NB4 (cell line): ENCODE measurements around the gene C1orf21.

Source experiments
- MYC ChIP-seq: IDR thresholded peaks from 2 replicates; pipeline ENCODE4 v1.6.1; 2011; ENCODE audit warnings: low read depth, low read length
- POLR2A ChIP-seq: IDR thresholded peaks from 2 replicates; pipeline ENCODE4 v1.6.1; 2011; ENCODE audit warnings: mild to moderate bottlenecking; ENCODE audit not compliant: insufficient read length; ENCODE audit errors: extremely low read depth
- TF ChIP-seq, protein P1 (sequence below): IDR thresholded peaks from one replicate; pipeline ENCODE4 v1.5.1; 2012; ENCODE audit warnings: low read depth, low read length

DNA sequence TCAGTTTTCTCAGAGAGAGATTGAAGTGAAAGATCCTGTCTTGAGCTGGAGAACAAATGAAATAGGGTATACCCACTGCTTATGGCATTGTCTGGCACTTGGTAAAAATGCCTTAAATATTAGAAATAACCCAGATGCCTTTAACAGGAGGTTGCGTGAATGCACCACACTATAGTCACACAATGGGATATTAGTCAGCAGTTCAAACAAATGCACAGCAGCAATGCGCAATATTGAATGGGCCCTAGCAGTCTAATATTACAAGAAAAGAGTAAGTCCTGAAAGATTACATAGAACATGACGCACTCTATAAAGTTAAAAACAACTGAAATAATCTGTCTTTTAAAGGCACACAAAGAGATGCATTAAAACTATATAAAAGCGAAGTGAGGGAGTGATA lies 206.8 kb downstream of the C1orf21 start:
- TF ChIP-seq, protein P1, sequence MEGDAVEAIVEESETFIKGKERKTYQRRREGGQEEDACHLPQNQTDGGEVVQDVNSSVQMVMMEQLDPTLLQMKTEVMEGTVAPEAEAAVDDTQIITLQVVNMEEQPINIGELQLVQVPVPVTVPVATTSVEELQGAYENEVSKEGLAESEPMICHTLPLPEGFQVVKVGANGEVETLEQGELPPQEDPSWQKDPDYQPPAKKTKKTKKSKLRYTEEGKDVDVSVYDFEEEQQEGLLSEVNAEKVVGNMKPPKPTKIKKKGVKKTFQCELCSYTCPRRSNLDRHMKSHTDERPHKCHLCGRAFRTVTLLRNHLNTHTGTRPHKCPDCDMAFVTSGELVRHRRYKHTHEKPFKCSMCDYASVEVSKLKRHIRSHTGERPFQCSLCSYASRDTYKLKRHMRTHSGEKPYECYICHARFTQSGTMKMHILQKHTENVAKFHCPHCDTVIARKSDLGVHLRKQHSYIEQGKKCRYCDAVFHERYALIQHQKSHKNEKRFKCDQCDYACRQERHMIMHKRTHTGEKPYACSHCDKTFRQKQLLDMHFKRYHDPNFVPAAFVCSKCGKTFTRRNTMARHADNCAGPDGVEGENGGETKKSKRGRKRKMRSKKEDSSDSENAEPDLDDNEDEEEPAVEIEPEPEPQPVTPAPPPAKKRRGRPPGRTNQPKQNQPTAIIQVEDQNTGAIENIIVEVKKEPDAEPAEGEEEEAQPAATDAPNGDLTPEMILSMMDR: no peak
- no peak for TF ChIP-seq POLR2A
- TF ChIP-seq MYC: no peak
